Measurements from ENCODE around the gene C16orf96.

GRCh38 chr16:4649744-4650442 lies 93.8 kb downstream of the C16orf96 start:
- no peak for TF ChIP-seq CTCF (IDR thresholded peaks at IDR 0.05)
- TF ChIP-seq POLR2AphosphoS5 (IDR thresholded peaks at IDR 0.05; ENCODE audit: insufficient read depth in 1 of 2, low read depth in 1 of 2): no peak
- TF ChIP-seq POLR2A (IDR thresholded peaks at IDR 0.05): no peak

Data from vagina (tissue), 2 donors.